ENCODE data around the gene BCL7B.
"Not testable (repeated sequence)": the region's sequence is repeated elsewhere in the genome, so short reads cannot be mapped to it uniquely, and the experiment has no call there.

GRCh38 chr7:73566431-73566830 lies 8.9 kb upstream of the BCL7B start:
- not testable (repeated sequence) for TF ChIP-seq STAT1 (IDR thresholded peaks at IDR 0.05; ENCODE audit: unreplicated experiment); POLR2AphosphoS5 (IDR thresholded peaks at IDR 0.05; ENCODE audit: low read depth); CTCF (conservative IDR thresholded peaks at IDR 0.05; ENCODE audit: low read depth in 2 of 2); EZH2 (IDR thresholded peaks at IDR 0.05; ENCODE audit: low read depth, unreplicated experiment); REST (IDR thresholded peaks at IDR 0.05; ENCODE audit: unreplicated experiment); ZNF462 (CRISPR knock-in tag; IDR thresholded peaks at IDR 0.05); CREB1 (CRISPR knock-in tag; IDR thresholded peaks at IDR 0.05; ENCODE audit: low read depth); JUNB (IDR thresholded peaks at IDR 0.05; ENCODE audit: unreplicated experiment); EZH2phosphoT487 (IDR thresholded peaks at IDR 0.05; ENCODE audit: unreplicated experiment); ZNF331 (CRISPR knock-in tag; IDR thresholded peaks at IDR 0.05; ENCODE audit: low read depth); NANOG (IDR thresholded peaks at IDR 0.05; ENCODE audit: borderline replicate concordance)
